ENCODE results near the gene CERS6. TPM values are rescaled to one million over a fixed set of nuclear protein-coding genes. Genes with fewer than 3 reads are reported as not detected.

CERS6 gene
- total RNA-seq, 2 experiments from 2014 or later = 7.4 to 8.4 TPM

DNA sequence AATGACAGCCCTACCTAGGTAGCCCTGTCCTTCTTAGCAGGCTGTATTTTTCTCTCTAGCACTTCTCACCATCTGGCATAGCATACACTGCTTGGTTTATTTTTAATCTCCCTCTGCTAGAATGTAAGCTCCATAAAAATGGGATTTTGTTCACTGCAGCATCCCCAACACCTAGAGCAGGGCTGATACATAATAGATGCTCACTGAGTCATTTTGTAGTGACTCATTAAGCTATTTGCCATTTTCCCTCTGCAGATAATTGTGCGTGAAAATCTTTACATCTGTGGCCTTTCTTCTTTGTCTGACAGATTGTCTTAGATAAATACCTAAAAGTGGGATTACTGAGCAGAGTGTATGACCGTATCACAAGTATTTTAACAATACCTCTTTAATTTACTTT is 82.5 kb downstream of the CERS6 start:
- Mint-ChIP-seq H3K9me3 (peaks cover 22% of the 10 kb centered on the region), H3K4me1 (peaks cover 36% of the 10 kb centered on the region), H3K27ac (no peak overlapping the region), H3K36me3 (ENCODE audit: low read depth) (peaks cover 24% of the 10 kb centered on the region), H3K4me3 (no peak overlapping the region), H3K27me3 (no peaks in the 10 kb centered on the region)
- POLR2A ChIA-PET = no interaction called here
- CTCF ChIA-PET = no interaction called here
- DNase-seq = no peak

- no peak for DNase-seq
- Mint-ChIP-seq H3K27ac (no peak overlapping the region), H3K4me1 (peaks cover 26% of the 10 kb centered on the region), H3K36me3 (ENCODE audit: low read depth) (peaks cover 24% of the 10 kb centered on the region), H3K4me3 (no peak overlapping the region), H3K9me3 (peaks cover 22% of the 10 kb centered on the region), H3K27me3 (no peaks in the 10 kb centered on the region)
- ChIA-PET CTCF (interaction anchor here (0.8 kb wide), 1 partner anchor 104 kb away, joined by 5 read pairs; no protein-coding TSS in a partner anchor), POLR2A (no interaction called here)
These were observed 83.9 kb downstream of the CERS6 start for GRCh38 chr2:168539945-168540344.

DNA sequence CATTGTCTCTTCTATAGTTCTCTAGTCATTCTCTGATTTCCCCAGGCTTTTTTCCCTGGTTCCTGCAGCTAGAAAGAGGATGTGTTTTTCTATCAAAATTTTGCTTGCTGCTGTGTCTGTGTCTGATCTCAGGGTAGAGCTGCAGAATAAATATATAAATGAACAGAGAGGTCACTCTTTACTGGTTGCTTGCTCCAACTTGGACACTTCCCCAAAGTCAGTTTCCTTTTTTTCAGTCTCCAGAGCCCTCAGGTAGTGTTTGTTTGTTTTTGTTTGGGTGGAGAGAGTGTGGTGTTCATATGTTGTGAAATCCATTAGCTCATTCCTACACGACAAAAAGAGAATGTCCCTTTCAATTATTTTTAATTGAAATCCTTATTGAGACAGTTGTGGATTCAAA is 85.8 kb downstream of the CERS6 start:
- peaks cover 24% of the 10 kb centered on the region for H3K36me3 Mint-ChIP-seq (ENCODE audit: low read depth)
- no peaks in the 10 kb centered on the region for H3K27me3 Mint-ChIP-seq
- H3K4me1 Mint-ChIP-seq = peaks cover 21% of the 10 kb centered on the region
- H3K27ac Mint-ChIP-seq = no peak overlapping the region
- POLR2A ChIA-PET = no interaction called here
- CTCF ChIA-PET = no interaction called here
- no peak overlapping the region for H3K4me3 Mint-ChIP-seq
- peaks cover 22% of the 10 kb centered on the region for H3K9me3 Mint-ChIP-seq
- no peak for DNase-seq

DNA sequence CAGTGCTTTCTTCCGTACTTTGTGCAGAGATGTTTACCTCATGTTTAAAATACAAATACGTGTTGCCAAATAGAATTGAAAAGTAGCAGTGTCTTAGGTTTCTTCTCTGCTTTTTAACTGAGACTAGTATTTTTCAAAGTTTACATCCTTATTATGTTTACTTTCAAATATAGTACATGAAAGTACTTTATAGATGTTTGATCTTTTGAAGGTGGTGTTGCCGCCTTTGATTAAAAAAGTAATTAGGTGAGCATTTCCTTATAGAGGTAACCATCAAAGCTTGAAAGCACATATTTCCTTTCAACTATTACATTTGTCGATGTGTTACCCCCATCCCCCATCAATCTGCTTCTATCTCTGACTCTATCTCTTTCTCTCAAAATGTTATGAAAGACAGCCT is 87.0 kb downstream of the CERS6 start:
- H3K36me3 Mint-ChIP-seq (ENCODE audit: low read depth) = peaks cover 30% of the 10 kb centered on the region
- H3K4me1 Mint-ChIP-seq = peaks cover 12% of the 10 kb centered on the region
- ChIA-PET CTCF (no interaction called here), POLR2A (no interaction called here)
- no peak overlapping the region for H3K4me3 Mint-ChIP-seq
- H3K27ac Mint-ChIP-seq = no peak overlapping the region
- peaks cover 22% of the 10 kb centered on the region for H3K9me3 Mint-ChIP-seq
- no peaks in the 10 kb centered on the region for H3K27me3 Mint-ChIP-seq
- no peak for DNase-seq

- Mint-ChIP-seq H3K36me3 (ENCODE audit: low read depth) (peaks cover 30% of the 10 kb centered on the region), H3K27ac (no peak overlapping the region), H3K4me1 (peaks cover 8% of the 10 kb centered on the region), H3K4me3 (no peak overlapping the region), H3K27me3 (no peaks in the 10 kb centered on the region), H3K9me3 (peaks cover 22% of the 10 kb centered on the region)
- no peak for DNase-seq
- ChIA-PET CTCF (no interaction called here), POLR2A (no interaction called here)
These were observed 87.9 kb downstream of the CERS6 start for GRCh38 chr2:168543935-168544334.

GRCh38 chr2:168545439-168546082 is 89.5 kb downstream of the CERS6 start:
- CTCF ChIA-PET = no interaction called here
- Mint-ChIP-seq H3K9me3 (peaks cover 11% of the 10 kb centered on the region), H3K27ac (no peak overlapping the region), H3K4me3 (no peak overlapping the region), H3K4me1 (no peaks in the 10 kb centered on the region), H3K36me3 (ENCODE audit: low read depth) (peaks cover 26% of the 10 kb centered on the region), H3K27me3 (no peaks in the 10 kb centered on the region)
- POLR2A ChIA-PET = no interaction called here
- no peak for DNase-seq

DNA sequence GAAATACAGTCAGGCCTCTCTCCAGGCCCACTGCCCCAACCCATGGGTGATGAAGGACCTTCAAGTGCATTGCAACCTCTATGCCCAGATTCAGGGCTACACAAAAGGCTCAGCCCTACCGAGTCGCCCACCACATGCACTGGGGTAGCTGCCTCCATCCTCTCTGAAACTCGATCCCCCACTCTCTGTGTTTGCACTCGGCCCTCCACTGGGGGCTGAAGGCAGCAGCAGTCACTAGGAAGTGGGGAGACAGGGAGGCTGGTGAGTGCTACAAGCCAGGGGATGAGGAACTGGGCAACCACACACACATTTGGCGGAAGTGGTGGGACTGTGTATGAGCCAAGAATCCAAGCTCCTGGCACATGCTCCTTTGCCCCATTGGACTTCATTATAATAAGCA is 94.6 kb downstream of the CERS6 start:
- ChIA-PET CTCF (no interaction called here), POLR2A (no interaction called here)
- H3K27ac Mint-ChIP-seq = no peak overlapping the region
- peaks cover 15% of the 10 kb centered on the region for H3K36me3 Mint-ChIP-seq (ENCODE audit: low read depth)
- no peaks in the 10 kb centered on the region for H3K27me3 Mint-ChIP-seq
- no peaks in the 10 kb centered on the region for H3K4me1 Mint-ChIP-seq
- DNase-seq = no peak
- no peak overlapping the region for H3K4me3 Mint-ChIP-seq
- H3K9me3 Mint-ChIP-seq = no peaks in the 10 kb centered on the region

DNA sequence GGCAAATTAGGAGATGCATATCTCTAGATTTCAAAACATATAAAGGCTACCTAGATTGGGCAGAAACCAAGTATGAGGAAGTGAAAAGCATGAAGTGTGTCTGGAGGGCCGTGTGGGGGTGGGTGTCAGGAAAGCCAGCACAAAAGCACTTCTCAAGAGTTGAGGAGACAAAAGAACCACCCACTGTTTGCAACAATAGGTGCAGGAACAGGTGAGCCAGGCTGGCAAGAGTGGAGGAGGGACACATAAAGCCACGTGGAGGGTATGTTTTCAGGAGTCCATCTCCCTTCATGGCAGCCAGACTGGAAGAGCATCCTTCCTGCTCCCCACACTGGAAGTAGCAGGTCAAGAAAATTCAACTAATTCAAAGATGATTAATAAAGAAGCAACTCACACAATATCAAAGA is 96.4 kb downstream of the CERS6 start:
- Mint-ChIP-seq H3K27me3 (no peaks in the 10 kb centered on the region), H3K9me3 (no peaks in the 10 kb centered on the region), H3K27ac (no peak overlapping the region), H3K4me1 (no peaks in the 10 kb centered on the region), H3K36me3 (ENCODE audit: low read depth) (peaks cover 12% of the 10 kb centered on the region), H3K4me3 (no peak overlapping the region)
- POLR2A ChIA-PET = no interaction called here
- CTCF ChIA-PET = no interaction called here
- no peak for DNase-seq

GRCh38 chr2:168555283-168555682 is 99.2 kb downstream of the CERS6 start:
- ChIA-PET POLR2A (no interaction called here), CTCF (no interaction called here)
- Mint-ChIP-seq H3K4me3 (no peak overlapping the region), H3K4me1 (no peaks in the 10 kb centered on the region), H3K27ac (no peak overlapping the region), H3K36me3 (ENCODE audit: low read depth) (peaks cover 5% of the 10 kb centered on the region), H3K9me3 (no peaks in the 10 kb centered on the region), H3K27me3 (no peaks in the 10 kb centered on the region)
- no peak for DNase-seq

DNA sequence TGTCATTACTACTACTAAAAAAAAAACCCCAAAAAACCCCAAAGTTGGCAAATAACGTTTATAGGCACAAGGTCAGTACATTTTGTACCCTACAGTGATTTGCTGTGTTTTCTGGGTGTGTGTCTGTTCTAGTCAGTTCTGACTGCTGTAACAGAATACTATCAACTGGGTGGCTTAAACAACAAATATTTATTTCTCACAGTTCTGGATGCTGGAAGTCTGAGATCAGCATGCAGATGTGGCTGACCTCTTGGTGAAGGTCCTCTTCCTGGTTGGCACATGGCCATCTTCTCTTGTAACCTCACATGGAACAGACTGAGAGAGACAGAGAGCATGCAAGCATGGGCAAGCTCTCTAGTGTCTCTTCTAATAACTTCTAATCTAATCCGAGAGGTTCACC is 103.1 kb downstream of the CERS6 start:
- CTCF ChIA-PET = no interaction called here
- Mint-ChIP-seq H3K27me3 (no peaks in the 10 kb centered on the region), H3K36me3 (ENCODE audit: low read depth) (peaks cover 22% of the 10 kb centered on the region), H3K9me3 (no peaks in the 10 kb centered on the region), H3K27ac (no peak overlapping the region), H3K4me1 (no peaks in the 10 kb centered on the region), H3K4me3 (no peak overlapping the region)
- POLR2A ChIA-PET = no interaction called here
- DNase-seq = no peak

DNA sequence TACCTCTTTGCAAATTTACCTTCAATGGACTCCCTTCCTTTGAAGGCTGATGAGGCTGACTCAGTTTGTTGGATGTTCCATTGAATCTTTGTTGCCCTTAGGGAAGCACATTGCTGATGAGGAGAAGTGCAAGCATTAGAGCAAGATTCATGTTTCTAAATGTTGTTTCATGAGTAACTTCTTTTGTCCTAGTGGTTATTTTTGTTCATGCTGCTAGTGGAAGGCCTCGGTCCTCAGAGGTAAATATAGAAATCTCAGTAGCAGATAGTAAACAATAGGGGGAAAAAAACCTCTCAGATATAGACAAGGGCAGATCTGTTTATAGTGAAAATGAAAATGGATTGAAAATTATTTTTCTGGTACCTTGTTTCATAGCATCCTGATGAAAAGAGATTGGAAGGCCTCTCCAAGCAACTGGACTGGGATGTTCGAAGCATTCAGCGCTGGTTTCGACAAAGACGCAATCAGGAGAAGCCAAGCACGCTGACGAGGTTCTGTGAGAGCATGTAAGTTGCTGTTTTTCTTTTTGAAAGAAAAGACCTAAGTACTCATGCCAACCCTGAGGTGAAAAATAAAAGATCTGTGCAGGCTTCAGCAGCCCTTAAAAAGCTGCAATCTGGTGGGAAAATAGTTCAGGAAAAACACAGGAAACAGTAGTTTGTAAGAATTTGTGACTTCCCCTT is 104.9 kb downstream of the CERS6 start:
- no peaks in the 10 kb centered on the region for H3K27me3 Mint-ChIP-seq
- H3K9me3 Mint-ChIP-seq = no peaks in the 10 kb centered on the region
- H3K4me3 Mint-ChIP-seq = no peak overlapping the region
- no peaks in the 10 kb centered on the region for H3K4me1 Mint-ChIP-seq
- no peak overlapping the region for H3K27ac Mint-ChIP-seq
- no peak for DNase-seq
- ChIA-PET POLR2A (no interaction called here), CTCF (no interaction called here)
- H3K36me3 Mint-ChIP-seq (ENCODE audit: low read depth) = peaks cover 22% of the 10 kb centered on the region

- ChIA-PET POLR2A (no interaction called here), CTCF (no interaction called here)
- DNase-seq = no peak
- Mint-ChIP-seq H3K4me3 (no peak overlapping the region), H3K27me3 (no peaks in the 10 kb centered on the region), H3K27ac (no peak overlapping the region), H3K9me3 (no peaks in the 10 kb centered on the region), H3K36me3 (ENCODE audit: low read depth) (peaks cover 22% of the 10 kb centered on the region), H3K4me1 (no peaks in the 10 kb centered on the region)
These were observed 105.9 kb downstream of the CERS6 start for GRCh38 chr2:168561991-168562390.

DNA sequence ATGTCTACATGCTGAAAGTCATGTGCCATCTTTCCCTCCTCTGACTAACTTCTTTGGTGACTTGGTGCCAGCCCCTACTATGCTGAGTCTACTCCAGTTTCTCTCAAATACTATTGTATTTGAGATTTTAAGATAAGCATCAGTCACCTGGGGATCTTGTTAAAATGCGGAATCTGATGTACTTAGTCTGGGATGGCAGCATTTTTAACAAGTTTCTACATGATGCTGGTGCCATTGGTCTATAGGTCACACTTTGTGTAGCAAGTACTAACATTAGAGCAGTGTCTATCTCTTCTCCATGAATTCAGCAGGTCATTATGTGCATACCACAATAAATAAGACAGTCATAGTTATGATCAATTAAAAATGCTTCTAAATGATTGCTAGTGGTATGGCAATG is 106.9 kb downstream of the CERS6 start:
- DNase-seq = no peak
- Mint-ChIP-seq H3K27me3 (no peaks in the 10 kb centered on the region), H3K4me1 (no peaks in the 10 kb centered on the region), H3K4me3 (no peak overlapping the region), H3K9me3 (no peaks in the 10 kb centered on the region), H3K36me3 (ENCODE audit: low read depth) (peaks cover 22% of the 10 kb centered on the region), H3K27ac (no peak overlapping the region)
- ChIA-PET CTCF (no interaction called here), POLR2A (no interaction called here)

GRCh38 chr2:168564641-168565040 is 108.6 kb downstream of the CERS6 start:
- DNase-seq = no peak
- H3K9me3 Mint-ChIP-seq = no peaks in the 10 kb centered on the region
- H3K36me3 Mint-ChIP-seq (ENCODE audit: low read depth) = peaks cover 22% of the 10 kb centered on the region
- CTCF ChIA-PET = no interaction called here
- H3K27ac Mint-ChIP-seq = no peak overlapping the region
- H3K4me3 Mint-ChIP-seq = no peak overlapping the region
- no peaks in the 10 kb centered on the region for H3K4me1 Mint-ChIP-seq
- H3K27me3 Mint-ChIP-seq = no peaks in the 10 kb centered on the region
- POLR2A ChIA-PET = no interaction called here
